SK-N-SH (cell line): ENCODE results near the gene GRWD1. TPM values are rescaled to one million over a fixed set of nuclear protein-coding genes. Genes with fewer than 3 reads are reported as not detected.
A peak's percentile ranks its signal among the peaks of the same experiment; 100 is the strongest.

Source experiments
- CTCF ChIA-PET: fragments of 300-600, 350-600 bp; formaldehyde crosslinking; extraction: SDS; loops from one replicate; lab custom pipeline; 2021; lab: Yijun Ruan, JAX
- POLR2A ChIA-PET: fragments of 350-600 bp; sonication (Branson Sonifier 250); formaldehyde crosslinking; extraction: SDS; loops from one replicate; lab custom pipeline; 2020; ENCODE audit warnings: antibody characterized with exemption, inconsistent platforms; lab: Yijun Ruan, JAX
- DNase-seq: peaks from one replicate; pipeline ENCODE4 v3.0.0; 2012
- H2AFZ ChIP-seq: fragments of 200-600 bp; sonication (generic); 2 replicates; pipeline ENCODE4 v1.8.1; 2016; ENCODE audit warnings: antibody characterized with exemption, mild to moderate bottlenecking, low read depth
- H3F3A ChIP-seq: fragments of 200-600 bp; sonication (generic); replicated peaks from 2 replicates; pipeline ENCODE3; 2016; ENCODE audit warnings: antibody characterized with exemption, mild to moderate bottlenecking; ENCODE audit not compliant: insufficient read depth
- H3K27ac ChIP-seq, 2 experiments: fragments of 200-500 bp in 1 of 2; fragments of 200-600 bp in 1 of 2; sonication (Bioruptor generic) in 1 of 2; sonication (generic), shearing (Covaris generic) in 1 of 2; 2 replicates each; pipeline versions ENCODE4 v1.5.1 to v1.6.1; 2014 to 2016; ENCODE audit warnings: low read depth in 2 of 2, inconsistent platforms in 1 of 2, low read length in 1 of 2, mild to moderate bottlenecking in 1 of 2, mixed read lengths in 1 of 2
- H3K27me3 ChIP-seq: fragments of 200-600 bp; sonication (generic), shearing (Covaris generic); 2 replicates; pipeline ENCODE4 v1.6.1; 2016; ENCODE audit warnings: mixed run types; ENCODE audit not compliant: insufficient read depth
- H3K36me3 ChIP-seq, 2 experiments: fragments of 200-500 bp in 1 of 2; fragments of 200-600 bp in 1 of 2; sonication (Bioruptor generic) in 1 of 2; sonication (generic) in 1 of 2; replicated peaks in 1 of 2; 2 replicates each; pipeline versions ENCODE3 to v1.5.1; 2014 to 2016; ENCODE audit warnings: low read length in 1 of 2, mild to moderate bottlenecking in 1 of 2; ENCODE audit not compliant: insufficient read depth in 2 of 2, control insufficient read depth in 1 of 2
- H3K4me1 ChIP-seq, 2 experiments: fragments of 200-500 bp in 1 of 2; fragments of 200-600 bp in 1 of 2; sonication (Bioruptor generic) in 1 of 2; sonication (generic), shearing (Covaris generic) in 1 of 2; 2 replicates each; pipeline versions ENCODE4 v1.5.1 to v1.6.1; 2014 to 2016; ENCODE audit warnings: low read depth in 1 of 2, low read length in 1 of 2, mixed run types in 1 of 2; ENCODE audit not compliant: insufficient read depth in 2 of 2, control insufficient read depth in 1 of 2
- H3K4me2 ChIP-seq: fragments of 200-600 bp; sonication (generic), shearing (Covaris generic); 2 replicates; pipeline ENCODE4 v1.6.1; 2017; ENCODE audit warnings: mixed run types
- H3K4me3 ChIP-seq, 2 experiments: fragments of 200-500 bp in 1 of 2; fragments of 200-600 bp in 1 of 2; sonication (Bioruptor generic) in 1 of 2; sonication (generic), shearing (Covaris generic) in 1 of 2; 2 replicates each; pipeline versions ENCODE4 v1.5.1 to v1.8.1; 2014 to 2016; ENCODE audit warnings: low read depth in 2 of 2, inconsistent platforms in 1 of 2, low read length in 1 of 2, mild to moderate bottlenecking in 1 of 2, mixed read lengths in 1 of 2, moderate library complexity in 1 of 2
- H3K79me2 ChIP-seq: fragments of 200-600 bp; sonication (generic); 2 replicates; pipeline ENCODE4 v1.8.1; 2017; ENCODE audit warnings: mild to moderate bottlenecking; ENCODE audit not compliant: insufficient read depth
- H3K9ac ChIP-seq: fragments of 200-600 bp; sonication (generic); 2 replicates; pipeline ENCODE4 v1.6.1; 2017; ENCODE audit warnings: mixed run types
- H3K9me2 ChIP-seq: fragments of 200-600 bp; sonication (generic); 2 replicates; pipeline ENCODE4 v1.6.1; 2017; ENCODE audit warnings: mixed run types
- H3K9me3 ChIP-seq: fragments of 200-600 bp; sonication (generic); 2 replicates; pipeline ENCODE4 v1.6.1; 2017; ENCODE audit warnings: mixed run types, mild to moderate bottlenecking, moderate library complexity
- H4K20me1 ChIP-seq: fragments of 200-600 bp; sonication (generic); 2 replicates; pipeline ENCODE4 v1.6.1; 2017; ENCODE audit warnings: mild to moderate bottlenecking, mixed run types; ENCODE audit not compliant: insufficient read depth
- CHD2 ChIP-seq: fragments of 150-350 bp; IDR thresholded peaks from 2 replicates; pipeline ENCODE4 v1.6.1; 2018; ENCODE audit warnings: low read length; ENCODE audit not compliant: partially characterized antibody
- ELF1 ChIP-seq: IDR thresholded peaks from 2 replicates; pipeline ENCODE4 v1.4.0; 2012
- FOXM1 ChIP-seq: IDR thresholded peaks from 2 replicates; pipeline ENCODE4 v1.4.0; 2012; ENCODE audit warnings: low read depth, mild to moderate bottlenecking
- GABPA ChIP-seq: IDR thresholded peaks from 2 replicates; pipeline ENCODE4 v1.4.0; 2012; ENCODE audit warnings: low read depth, mild to moderate bottlenecking
- MEF2A ChIP-seq: IDR thresholded peaks from 2 replicates; pipeline ENCODE4 v1.4.0; 2012; ENCODE audit warnings: low read depth, borderline replicate concordance
- MXI1 ChIP-seq: IDR thresholded peaks from 2 replicates; pipeline ENCODE4 v1.6.1; 2012; ENCODE audit warnings: mild to moderate bottlenecking, low read depth, low read length, improper control_type of control experiment
- RAD21 ChIP-seq: IDR thresholded peaks from 2 replicates; pipeline ENCODE4 v1.6.1; 2012; ENCODE audit warnings: mild to moderate bottlenecking, low read length
- RCOR1 ChIP-seq: fragments of 150-350 bp; IDR thresholded peaks from 2 replicates; pipeline ENCODE4 v1.6.1; 2017; ENCODE audit warnings: antibody characterized with exemption, low read length
- RXRA ChIP-seq: IDR thresholded peaks from 2 replicates; pipeline ENCODE4 v1.4.0; 2012; ENCODE audit warnings: low read depth, mild to moderate bottlenecking, borderline replicate concordance
- SIN3A ChIP-seq: IDR thresholded peaks from 2 replicates; pipeline ENCODE4 v1.6.1; 2012; ENCODE audit warnings: low read depth, mild to moderate bottlenecking, low read length, moderate library complexity, borderline replicate concordance
- TCF12 ChIP-seq: IDR thresholded peaks from 2 replicates; pipeline ENCODE4 v1.4.0; 2012
- TEAD4 ChIP-seq: IDR thresholded peaks from 2 replicates; pipeline ENCODE4 v1.4.0; 2012; ENCODE audit warnings: mild to moderate bottlenecking, borderline replicate concordance; ENCODE audit not compliant: insufficient read depth
- WGBS: methylation state at CpG from one replicate; pipeline ENCODE4 v1.1.6; 2017; ENCODE audit warnings: low lambda C conversion rate; 5-methylcytosine and 5-hydroxymethylcytosine counted together
- polyA plus RNA-seq, 3 experiments: library from polyadenylated mRNA; depleted of rRNA; stranded (reverse); fragments of >200 nt; gene quantifications; 2 replicates each; pipeline ENCODE4 v1.2.3, GENCODE V29; 2012
- TF ChIP-seq, protein P1 (sequence below): fragments of 150-350 bp; IDR thresholded peaks from 2 replicates; pipeline ENCODE4 v1.6.1; 2017; ENCODE audit warnings: antibody characterized with exemption, low read length, low read depth, borderline replicate concordance
- TF ChIP-seq, protein P2 (sequence below): IDR thresholded peaks from 2 replicates; pipeline ENCODE4 v1.4.0; 2012; ENCODE audit warnings: low read depth, borderline replicate concordance
- TF ChIP-seq, protein P3 (sequence below): IDR thresholded peaks from 2 replicates; pipeline ENCODE4 v1.4.0; 2012; ENCODE audit warnings: low read depth
- TF ChIP-seq, protein P4 (sequence below): IDR thresholded peaks from 2 replicates; pipeline ENCODE4; 2012
- TF ChIP-seq, protein P5 (sequence below): fragments of 150-350 bp; IDR thresholded peaks from 2 replicates; pipeline ENCODE4 v1.6.1; 2016; ENCODE audit warnings: mild to moderate bottlenecking, low read depth, low read length

GRWD1 gene
- polyA plus RNA-seq, 1 of the 3 experiments (the other 2 are of a cell fraction): 36.6 TPM

DNA sequence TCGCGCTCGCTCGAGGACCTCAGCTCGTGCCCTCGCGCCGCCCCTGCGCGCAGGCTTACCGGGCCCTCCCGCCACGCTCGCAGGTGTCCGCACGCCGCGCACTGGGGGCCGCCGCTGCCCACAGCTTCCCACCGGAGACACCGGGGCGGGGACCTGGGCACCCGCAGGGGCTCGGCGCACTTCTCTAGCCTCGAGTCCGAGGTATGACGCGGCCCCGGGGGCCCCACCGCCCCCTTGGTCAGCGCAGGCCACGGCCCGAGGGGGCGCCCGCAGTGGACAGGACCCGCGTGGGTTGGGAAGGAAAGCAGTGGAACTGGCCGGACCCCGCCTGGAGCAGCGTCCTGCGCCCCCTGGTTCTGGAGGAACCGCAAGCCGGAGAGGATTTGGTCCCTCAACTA, 2.1 kb upstream of the GRWD1 start:
- ChIA-PET POLR2A (no interaction called here), CTCF (interaction anchor here (0.6 kb wide), 1 partner anchor 177 kb away, joined by 3 read pairs; no protein-coding TSS in a partner anchor)
- DNase-seq: no peak
- peaks cover 4 to 16% of the 10 kb centered on the region in 2 experiments; a peak in 2 of 4 replicates for H3K4me1 ChIP-seq
- peaks cover 10 to 18% of the 10 kb centered on the region in 2 experiments for H3K36me3 ChIP-seq
- no peaks in the 10 kb centered on the region for H4K20me1 ChIP-seq
- TF ChIP-seq, protein P1, sequence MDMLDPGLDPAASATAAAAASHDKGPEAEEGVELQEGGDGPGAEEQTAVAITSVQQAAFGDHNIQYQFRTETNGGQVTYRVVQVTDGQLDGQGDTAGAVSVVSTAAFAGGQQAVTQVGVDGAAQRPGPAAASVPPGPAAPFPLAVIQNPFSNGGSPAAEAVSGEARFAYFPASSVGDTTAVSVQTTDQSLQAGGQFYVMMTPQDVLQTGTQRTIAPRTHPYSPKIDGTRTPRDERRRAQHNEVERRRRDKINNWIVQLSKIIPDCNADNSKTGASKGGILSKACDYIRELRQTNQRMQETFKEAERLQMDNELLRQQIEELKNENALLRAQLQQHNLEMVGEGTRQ: no peak
- TF ChIP-seq RCOR1 (no peak), ELF1 (no peak), MXI1 (no peak), GABPA (no peak), CHD2 (no peak), FOXM1 (no peak), SIN3A (no peak), RAD21 (no peak), TCF12 (no peak), TEAD4 (no peak), MEF2A (no peak), RXRA (no peak)
- TF ChIP-seq, protein P2, sequence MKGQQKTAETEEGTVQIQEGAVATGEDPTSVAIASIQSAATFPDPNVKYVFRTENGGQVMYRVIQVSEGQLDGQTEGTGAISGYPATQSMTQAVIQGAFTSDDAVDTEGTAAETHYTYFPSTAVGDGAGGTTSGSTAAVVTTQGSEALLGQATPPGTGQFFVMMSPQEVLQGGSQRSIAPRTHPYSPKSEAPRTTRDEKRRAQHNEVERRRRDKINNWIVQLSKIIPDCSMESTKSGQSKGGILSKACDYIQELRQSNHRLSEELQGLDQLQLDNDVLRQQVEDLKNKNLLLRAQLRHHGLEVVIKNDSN: no peak
- TF ChIP-seq, protein P3, sequence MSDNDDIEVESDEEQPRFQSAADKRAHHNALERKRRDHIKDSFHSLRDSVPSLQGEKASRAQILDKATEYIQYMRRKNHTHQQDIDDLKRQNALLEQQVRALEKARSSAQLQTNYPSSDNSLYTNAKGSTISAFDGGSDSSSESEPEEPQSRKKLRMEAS: no peak
- TF ChIP-seq, protein P4, sequence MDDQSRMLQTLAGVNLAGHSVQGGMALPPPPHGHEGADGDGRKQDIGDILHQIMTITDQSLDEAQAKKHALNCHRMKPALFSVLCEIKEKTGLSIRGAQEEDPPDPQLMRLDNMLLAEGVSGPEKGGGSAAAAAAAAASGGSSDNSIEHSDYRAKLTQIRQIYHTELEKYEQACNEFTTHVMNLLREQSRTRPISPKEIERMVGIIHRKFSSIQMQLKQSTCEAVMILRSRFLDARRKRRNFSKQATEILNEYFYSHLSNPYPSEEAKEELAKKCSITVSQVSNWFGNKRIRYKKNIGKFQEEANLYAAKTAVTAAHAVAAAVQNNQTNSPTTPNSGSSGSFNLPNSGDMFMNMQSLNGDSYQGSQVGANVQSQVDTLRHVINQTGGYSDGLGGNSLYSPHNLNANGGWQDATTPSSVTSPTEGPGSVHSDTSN: no peak
- TF ChIP-seq, protein P5, sequence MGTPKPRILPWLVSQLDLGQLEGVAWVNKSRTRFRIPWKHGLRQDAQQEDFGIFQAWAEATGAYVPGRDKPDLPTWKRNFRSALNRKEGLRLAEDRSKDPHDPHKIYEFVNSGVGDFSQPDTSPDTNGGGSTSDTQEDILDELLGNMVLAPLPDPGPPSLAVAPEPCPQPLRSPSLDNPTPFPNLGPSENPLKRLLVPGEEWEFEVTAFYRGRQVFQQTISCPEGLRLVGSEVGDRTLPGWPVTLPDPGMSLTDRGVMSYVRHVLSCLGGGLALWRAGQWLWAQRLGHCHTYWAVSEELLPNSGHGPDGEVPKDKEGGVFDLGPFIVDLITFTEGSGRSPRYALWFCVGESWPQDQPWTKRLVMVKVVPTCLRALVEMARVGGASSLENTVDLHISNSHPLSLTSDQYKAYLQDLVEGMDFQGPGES: no peak
- H3F3A ChIP-seq: peaks cover 17% of the 10 kb centered on the region
- H3K4me3 ChIP-seq: peak overlapping the region; percentile 98 to 99; a peak in 3 of 4 replicates
- H3K9me3 ChIP-seq: no peaks in the 10 kb centered on the region
- WGBS: 92% methylated on average over 37 of the region's 45 CpGs
- H2AFZ ChIP-seq: no peak overlapping the region; the same call in 1 of the 2 replicates
- H3K27ac ChIP-seq: no peak overlapping the region
- no peaks in the 10 kb centered on the region for H3K27me3 ChIP-seq
- no peak overlapping the region for H3K9ac ChIP-seq
- no peaks in the 10 kb centered on the region for H3K9me2 ChIP-seq
- peak overlapping the region; percentile 99 for H3K4me2 ChIP-seq
- peaks cover 29% of the 10 kb centered on the region for H3K79me2 ChIP-seq
